ENCODE measurements around the gene C19orf33.
"Not testable (repeated sequence)": the region's sequence is repeated elsewhere in the genome, so short reads cannot be mapped to it uniquely, and the experiment has no call there.

C19orf33 gene

DNA sequence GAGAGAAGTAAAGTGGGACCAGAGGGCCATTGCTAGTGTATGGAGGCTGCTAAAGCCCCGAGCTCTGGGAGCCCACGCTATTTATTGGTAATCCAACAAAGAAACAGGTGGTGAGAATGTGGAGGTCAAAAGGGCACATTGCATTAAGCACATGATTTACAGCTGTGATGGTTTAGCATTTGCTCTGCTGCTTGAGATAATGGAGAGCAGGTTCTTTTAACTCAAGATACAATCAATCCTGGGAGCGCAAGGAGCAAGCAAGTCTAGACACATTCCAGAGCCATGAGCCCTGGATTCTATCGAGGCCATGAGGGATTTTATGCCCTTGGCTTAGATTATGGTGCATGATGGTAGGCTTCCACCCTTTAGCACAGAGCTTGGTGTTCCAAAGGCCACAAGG is 35.0 kb downstream of the C19orf33 start:
- DNase-seq (ENCODE audit: low read depth), result not testable (repeated sequence)

DNA sequence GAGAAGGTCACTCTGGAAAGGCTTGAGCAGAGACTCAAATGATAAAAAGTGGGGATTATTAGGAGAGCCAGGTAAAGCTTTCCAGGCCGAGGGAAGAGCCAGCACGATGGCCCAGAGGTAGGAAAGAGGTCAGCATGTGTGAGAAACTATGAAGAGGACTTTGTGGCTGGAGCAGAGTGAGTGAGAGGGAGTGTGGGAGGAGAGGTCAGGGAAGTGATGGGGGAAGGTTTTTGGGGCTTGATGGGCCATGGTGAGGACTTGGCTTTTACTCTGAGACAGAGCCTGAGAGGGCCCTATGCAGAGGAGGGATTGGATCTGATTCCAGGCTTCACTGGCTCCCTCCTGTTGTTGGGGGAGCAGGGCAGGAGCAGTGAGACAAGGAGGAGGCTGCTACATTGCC is 36.9 kb downstream of the C19orf33 start:
- DNase-seq (ENCODE audit: low read depth), result no peak

DNA sequence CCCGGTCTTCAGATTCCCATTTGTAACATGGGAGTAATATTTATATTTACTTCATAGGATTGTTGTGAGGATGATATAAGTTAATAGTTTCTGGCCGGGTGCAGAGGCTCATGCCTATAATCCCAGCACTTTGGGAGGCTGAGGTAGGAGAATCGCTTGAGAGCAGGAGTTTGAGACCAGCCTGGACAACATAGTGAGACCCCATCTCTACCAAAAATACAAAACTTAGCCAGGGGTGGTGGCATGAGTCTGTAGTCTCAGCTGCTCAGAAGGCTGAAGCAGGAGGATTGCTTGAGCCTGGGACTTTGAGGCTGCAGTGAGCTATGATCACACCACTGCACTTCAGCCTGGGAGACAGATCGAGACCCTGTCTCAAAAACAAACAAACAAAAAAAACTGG is 42.8 kb downstream of the C19orf33 start:
- no peak for DNase-seq (ENCODE audit: low read depth)

DNA sequence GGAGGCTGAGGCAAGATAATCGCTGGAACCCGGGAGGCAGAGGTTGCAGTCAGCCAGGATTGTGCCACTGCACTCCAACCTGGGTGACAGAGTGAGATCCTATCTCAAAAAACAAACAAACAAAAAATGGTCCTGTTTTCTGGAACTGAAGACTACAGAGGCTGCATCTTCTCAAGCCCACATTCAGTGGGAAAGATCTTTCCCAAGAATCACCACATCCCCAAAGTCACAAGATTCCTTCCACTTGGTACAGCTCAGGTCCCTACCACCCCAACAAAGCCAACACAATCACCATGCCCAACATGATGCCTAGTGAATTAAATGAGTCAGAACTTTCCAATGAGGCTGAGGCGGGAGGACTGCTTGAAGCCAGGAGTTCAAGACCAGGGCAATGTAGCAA is 46.8 kb downstream of the C19orf33 start:
- no peak for DNase-seq (ENCODE audit: low read depth)

DNA sequence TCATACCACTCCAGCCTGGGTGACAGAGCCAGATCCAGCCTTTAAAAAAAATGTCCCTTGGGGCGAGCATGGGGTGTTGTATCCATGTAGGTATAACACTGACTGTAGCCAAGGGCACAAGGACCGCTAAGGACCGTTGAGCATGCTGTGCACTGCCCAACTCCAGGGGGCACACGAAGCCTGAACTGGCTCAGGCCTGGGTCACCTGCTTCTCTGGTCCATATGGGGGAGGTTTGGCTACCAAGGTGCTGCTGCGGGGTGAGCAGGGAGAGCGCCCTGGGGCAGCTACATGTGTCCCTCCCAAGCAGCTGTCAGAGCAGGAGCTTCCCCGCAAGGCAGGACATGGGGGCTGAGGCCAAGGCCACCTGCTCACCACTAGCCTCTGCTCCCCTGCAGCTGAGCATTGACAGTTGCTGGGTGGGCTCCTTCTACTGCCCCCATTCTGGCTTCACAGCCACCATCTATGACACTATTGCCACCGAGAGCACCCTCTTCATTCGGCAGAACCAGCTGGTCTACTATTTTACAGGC is 47.9 kb downstream of the C19orf33 start:
- no peak for DNase-seq (ENCODE audit: low read depth)

DNA sequence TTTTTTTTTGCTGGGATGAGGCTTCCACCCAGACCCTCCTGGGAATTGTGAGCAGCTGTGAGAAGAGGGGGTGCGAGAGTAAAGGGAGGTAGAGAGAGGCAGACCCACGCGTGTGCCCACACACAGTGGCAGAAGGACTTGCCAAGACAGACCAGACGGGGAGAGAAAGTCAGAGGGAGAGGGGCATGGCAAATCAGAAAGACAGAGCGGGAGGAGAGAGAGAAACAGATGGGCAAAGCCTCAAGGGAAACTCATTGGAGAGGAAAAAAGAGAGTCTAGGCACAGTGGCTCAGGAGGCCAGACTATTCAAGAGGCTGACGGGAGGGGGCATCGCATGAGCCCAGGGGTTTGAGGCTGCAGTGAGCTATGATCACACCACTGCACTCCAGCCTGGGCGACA is 48.6 kb downstream of the C19orf33 start:
- no peak for DNase-seq (ENCODE audit: low read depth)
